Vagina (tissue), 2 donors: ENCODE results near the gene A4GALT. TPM values are rescaled to one million over a fixed set of nuclear protein-coding genes. Genes with fewer than 3 reads are reported as not detected.

ENCODE experiments used
- DNase-seq, 2 donors: peaks; one replicate each; pipeline ENCODE4 v3.0.0-alpha.2; 2017; ENCODE audit errors: extremely low spot score in 2 of 2
- H3K27ac ChIP-seq: fragments of 200-600 bp; sonication (generic); one replicate; pipeline ENCODE4 v1.5.1; 2019
- H3K27me3 ChIP-seq: fragments of 200-600 bp; sonication (generic); one replicate; pipeline ENCODE4 v1.5.1; 2019
- H3K36me3 ChIP-seq, 2 donors: fragments of 200-600 bp; sonication (generic); one replicate each; pipeline ENCODE4 v1.5.1; 2017 to 2019
- H3K4me1 ChIP-seq: fragments of 200-600 bp; sonication (generic); one replicate; pipeline ENCODE4 v1.5.1; 2019
- H3K4me3 ChIP-seq, 2 donors: fragments of 200-600 bp; sonication (generic); 1 replicate in 1 of 2; 2 replicates in 1 of 2; pipeline ENCODE4 v1.5.1; 2016 to 2019
- H3K9me3 ChIP-seq: fragments of 200-600 bp; sonication (generic); one replicate; pipeline ENCODE4 v1.5.1; 2019
- POLR2A ChIP-seq, 2 donors: fragments of 450-650 bp; IDR thresholded peaks; one replicate each; pipeline ENCODE4 v1.6.1; 2017; ENCODE audit warnings: antibody characterized with exemption in 2 of 2, mild to moderate bottlenecking in 2 of 2, moderate library complexity in 2 of 2
- POLR2AphosphoS5 ChIP-seq, 2 donors: sonication (generic); formaldehyde crosslinking; IDR thresholded peaks; one replicate each; pipeline ENCODE4 v1.9.0; 2017; ENCODE audit warnings: antibody characterized with exemption in 2 of 2, mild to moderate bottlenecking in 2 of 2, low read depth in 1 of 2; ENCODE audit not compliant: insufficient read depth in 1 of 2
- intact Hi-C: fragments of 100-400 bp; cut with DNase I; formaldehyde crosslinking; loops from one replicate; pipeline ENCODE4 v1.15.1; 2023
- total RNA-seq: library from RNA; depleted of rRNA; stranded (reverse); fragments of >200 nt; gene quantifications from one replicate; pipeline ENCODE4 v1.2.3, GENCODE V29; 2016
- TF ChIP-seq, protein P1 (sequence below), 3 experiments: fragments of 450-650 bp in 2 of 3; fragments of 200-600 bp in 1 of 3; sonication (generic) in 1 of 3; IDR thresholded peaks; one replicate each; pipeline ENCODE4 v1.5.1; 2017 to 2019; ENCODE audit warnings: antibody characterized with exemption in 3 of 3, mild to moderate bottlenecking in 2 of 3, moderate library complexity in 2 of 3

A4GALT gene
- total RNA-seq, 1 donor from 2014 or later, result 35.6 TPM

DNA sequence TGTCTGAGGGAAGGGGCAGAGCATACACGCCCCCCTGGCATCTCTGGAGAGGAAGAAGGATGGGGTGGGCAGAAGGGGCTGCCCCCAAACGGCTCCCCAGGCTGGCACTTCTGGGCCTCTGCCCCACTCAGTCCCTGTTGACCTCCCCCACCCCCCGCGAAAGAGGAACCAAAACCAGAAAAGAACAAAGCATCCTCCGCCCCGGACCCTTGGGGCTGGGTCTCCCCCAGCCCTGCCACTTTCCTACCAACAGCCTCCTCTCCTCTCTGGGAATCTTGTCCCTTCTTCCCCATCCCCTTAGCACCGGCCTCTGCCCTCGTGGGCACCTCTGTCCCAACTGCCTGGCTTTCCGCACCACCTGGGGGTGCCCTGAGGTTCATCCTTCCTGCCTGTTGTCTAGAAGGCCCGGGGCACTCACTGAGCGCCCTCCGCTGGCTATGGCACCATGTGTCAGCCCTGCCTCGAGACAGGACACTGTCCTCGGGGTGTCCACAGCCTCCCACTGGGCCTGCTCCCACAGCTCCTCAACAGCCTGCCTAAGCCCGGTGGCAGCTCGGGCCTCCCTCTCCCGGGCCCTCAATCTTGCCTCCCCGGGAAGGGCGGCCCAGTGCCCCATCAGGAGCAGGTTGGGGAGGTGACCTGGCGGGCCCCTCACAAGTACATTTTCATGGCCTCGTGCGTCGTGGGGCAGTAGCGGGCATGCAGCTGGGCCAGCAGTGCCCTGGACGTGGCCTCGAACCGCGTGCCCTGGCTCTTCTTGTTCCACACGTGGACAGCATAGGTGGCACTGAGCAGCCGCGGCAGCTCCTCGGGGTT lies 28.2 kb downstream of the A4GALT start:
- Histone ChIP-seq H3K4me3 (no peak overlapping the region), H3K36me3 (no peaks in the 10 kb centered on the region), H3K4me1 (peaks cover 81% of the 10 kb centered on the region), H3K9me3 (no peaks in the 10 kb centered on the region), H3K27ac (peak overlapping the region; percentile 81), H3K27me3 (no peaks in the 10 kb centered on the region)
- intact Hi-C loops, result no loop called here
- DNase-seq, result no peak
- no peak for TF ChIP-seq POLR2A (IDR thresholded peaks at IDR 0.05)
- TF ChIP-seq, protein P1, sequence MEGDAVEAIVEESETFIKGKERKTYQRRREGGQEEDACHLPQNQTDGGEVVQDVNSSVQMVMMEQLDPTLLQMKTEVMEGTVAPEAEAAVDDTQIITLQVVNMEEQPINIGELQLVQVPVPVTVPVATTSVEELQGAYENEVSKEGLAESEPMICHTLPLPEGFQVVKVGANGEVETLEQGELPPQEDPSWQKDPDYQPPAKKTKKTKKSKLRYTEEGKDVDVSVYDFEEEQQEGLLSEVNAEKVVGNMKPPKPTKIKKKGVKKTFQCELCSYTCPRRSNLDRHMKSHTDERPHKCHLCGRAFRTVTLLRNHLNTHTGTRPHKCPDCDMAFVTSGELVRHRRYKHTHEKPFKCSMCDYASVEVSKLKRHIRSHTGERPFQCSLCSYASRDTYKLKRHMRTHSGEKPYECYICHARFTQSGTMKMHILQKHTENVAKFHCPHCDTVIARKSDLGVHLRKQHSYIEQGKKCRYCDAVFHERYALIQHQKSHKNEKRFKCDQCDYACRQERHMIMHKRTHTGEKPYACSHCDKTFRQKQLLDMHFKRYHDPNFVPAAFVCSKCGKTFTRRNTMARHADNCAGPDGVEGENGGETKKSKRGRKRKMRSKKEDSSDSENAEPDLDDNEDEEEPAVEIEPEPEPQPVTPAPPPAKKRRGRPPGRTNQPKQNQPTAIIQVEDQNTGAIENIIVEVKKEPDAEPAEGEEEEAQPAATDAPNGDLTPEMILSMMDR (IDR thresholded peaks at IDR 0.05), result no peak
- TF ChIP-seq POLR2AphosphoS5 (IDR thresholded peaks at IDR 0.05; ENCODE audit: insufficient read depth in 1 of 2, low read depth in 1 of 2), result no peak

DNA sequence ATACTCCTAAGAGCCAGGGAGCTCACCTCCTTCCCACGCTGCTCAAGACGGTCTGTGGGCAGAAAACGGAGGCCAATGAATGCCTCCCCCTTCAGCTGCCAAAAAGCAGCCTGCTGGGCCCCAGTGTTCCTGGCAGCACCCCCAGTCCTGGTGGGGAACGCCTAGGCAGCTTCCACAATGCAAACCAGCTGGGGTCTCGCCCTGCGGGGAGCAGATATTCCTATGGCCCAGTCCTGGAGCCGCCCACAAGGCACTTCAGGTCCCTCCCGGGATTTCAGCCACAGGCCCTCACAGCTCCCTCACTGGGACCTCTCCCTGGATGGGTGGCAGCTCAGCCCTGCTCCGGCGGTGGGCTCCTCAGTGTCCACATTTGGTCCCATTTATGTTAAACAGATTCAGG lies 29.2 kb downstream of the A4GALT start:
- TF ChIP-seq, protein P1 (IDR thresholded peaks at IDR 0.05), result no peak
- TF ChIP-seq POLR2AphosphoS5 (IDR thresholded peaks at IDR 0.05; ENCODE audit: insufficient read depth in 1 of 2, low read depth in 1 of 2), result peak in 1 of 2 donors; percentile 65
- H3K4me1 ChIP-seq, result peaks cover 81% of the 10 kb centered on the region
- no peak overlapping the region for H3K4me3 ChIP-seq
- no peaks in the 10 kb centered on the region for H3K9me3 ChIP-seq
- intact Hi-C loops, result no loop called here
- H3K27ac ChIP-seq, result peak overlapping the region; percentile 81
- DNase-seq, result no peak
- H3K27me3 ChIP-seq, result no peaks in the 10 kb centered on the region
- no peaks in the 10 kb centered on the region for H3K36me3 ChIP-seq

DNA sequence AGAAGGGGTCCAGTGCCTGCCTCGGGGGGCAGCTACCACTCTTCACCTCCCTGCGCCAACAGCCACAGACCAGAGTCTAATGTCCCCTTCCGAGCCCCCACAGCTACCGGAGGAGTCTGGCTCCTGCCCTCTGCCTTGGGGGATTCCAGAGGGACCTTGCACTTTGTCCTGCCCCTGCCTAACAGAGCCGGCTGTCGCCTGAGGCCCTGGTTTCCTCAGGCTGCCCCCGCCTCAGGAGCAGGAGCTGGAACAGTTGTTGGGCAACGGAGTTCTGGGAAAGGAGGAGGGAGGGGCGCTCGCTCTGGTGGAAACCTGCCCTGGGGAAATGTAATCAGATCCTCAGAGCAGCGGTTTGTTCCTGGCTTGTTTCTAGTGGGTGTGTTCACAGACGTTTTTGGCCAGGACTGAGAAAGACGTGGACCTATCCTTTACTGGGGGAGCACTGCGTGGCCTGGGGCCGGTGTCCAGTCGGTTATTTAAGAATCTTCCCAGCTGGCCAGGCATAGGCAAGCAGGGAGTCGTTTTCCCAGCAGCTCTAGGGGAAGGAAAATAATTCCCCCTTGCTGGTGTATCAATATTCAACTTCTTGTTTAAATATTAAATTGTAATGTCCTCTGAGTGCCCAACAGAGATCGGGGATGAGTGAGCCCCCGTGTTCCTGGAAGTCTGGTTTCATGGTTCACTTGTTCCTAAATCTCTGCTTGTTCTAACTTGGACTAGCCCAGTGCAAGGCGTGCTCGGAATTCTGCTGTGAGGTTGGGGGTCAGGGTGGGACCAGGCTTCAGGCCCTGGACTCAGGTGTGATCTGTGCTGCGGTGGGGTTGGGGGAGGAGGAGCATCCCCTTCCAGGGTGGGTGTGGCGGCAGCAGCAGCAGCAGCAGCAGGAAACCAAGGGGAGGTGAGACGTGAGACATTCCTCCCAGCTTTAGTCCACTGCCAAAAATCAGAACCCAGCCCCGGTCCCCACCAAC lies 32.1 kb downstream of the A4GALT start:
- Histone ChIP-seq H3K27ac (peak overlapping the region; percentile 81), H3K9me3 (no peaks in the 10 kb centered on the region), H3K36me3 (no peaks in the 10 kb centered on the region), H3K27me3 (no peaks in the 10 kb centered on the region), H3K4me1 (peaks cover 91% of the 10 kb centered on the region), H3K4me3 (peak overlapping the region in 1 of 2 donors; percentile 29)
- DNase-seq, result peak in 1 of 2 donors; percentile 99
- intact Hi-C loops, result no loop called here
- peak; percentile 94 for TF ChIP-seq POLR2AphosphoS5 (IDR thresholded peaks at IDR 0.05; ENCODE audit: insufficient read depth in 1 of 2, low read depth in 1 of 2)
- TF ChIP-seq, protein P1 (IDR thresholded peaks at IDR 0.05), result no peak
- peak in 1 of 2 donors; percentile 54 for TF ChIP-seq POLR2A (IDR thresholded peaks at IDR 0.05)

DNA sequence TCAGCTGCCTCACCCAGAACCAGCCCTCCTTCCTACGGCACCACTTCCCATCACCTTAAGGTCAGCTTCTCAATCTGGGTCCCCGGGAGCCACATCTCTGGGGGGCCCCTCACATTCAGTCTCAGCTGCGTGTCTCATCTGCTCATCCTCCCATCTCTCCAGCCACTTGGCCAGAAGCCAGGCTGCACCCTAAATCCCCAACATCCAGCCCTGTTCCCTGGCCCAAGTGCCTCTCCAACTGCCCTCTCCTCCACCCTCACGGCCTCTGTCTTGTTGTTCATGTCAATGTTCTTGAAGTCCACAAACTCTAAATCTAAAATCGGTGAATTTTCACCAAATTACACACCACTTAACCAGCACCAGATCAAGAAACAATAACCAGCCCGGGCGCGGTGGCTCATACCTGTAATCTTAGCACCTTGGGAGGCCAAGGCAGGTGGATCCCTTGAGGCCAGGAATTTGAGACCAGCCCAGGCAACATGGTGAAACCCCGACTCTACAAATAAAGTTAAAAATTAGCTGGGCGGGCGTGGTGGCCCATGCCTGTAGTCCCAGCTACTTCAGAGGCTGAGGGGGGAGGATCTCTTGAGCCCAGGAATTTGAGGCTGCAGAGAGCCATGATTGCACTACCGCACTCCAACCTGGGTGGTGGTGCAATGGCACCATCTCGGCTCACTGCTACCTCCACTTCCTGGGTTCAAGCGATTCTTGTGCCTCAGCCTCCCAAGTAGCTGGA lies 33.7 kb downstream of the A4GALT start:
- Histone ChIP-seq H3K4me1 (peaks cover 97% of the 10 kb centered on the region), H3K9me3 (no peaks in the 10 kb centered on the region), H3K36me3 (no peaks in the 10 kb centered on the region), H3K27ac (peak overlapping the region; percentile 81), H3K27me3 (no peaks in the 10 kb centered on the region), H3K4me3 (no peak overlapping the region)
- TF ChIP-seq POLR2A (IDR thresholded peaks at IDR 0.05), result no peak
- TF ChIP-seq POLR2AphosphoS5 (IDR thresholded peaks at IDR 0.05; ENCODE audit: insufficient read depth in 1 of 2, low read depth in 1 of 2), result no peak
- TF ChIP-seq, protein P1 (IDR thresholded peaks at IDR 0.05), result no peak
- intact Hi-C loops, result no loop called here
- DNase-seq, result no peak
